GM21360 (cell line): ENCODE data around the gene SPATA2L.

Experiments used
- ATAC-seq: cut with Tn5 transposase; IDR thresholded peaks from one replicate; pipeline ENCODE4 v1.9.1; 2021; ENCODE audit warnings: mild to moderate bottlenecking, moderate library complexity; ENCODE audit not compliant: unreplicated experiment

Gene SPATA2L

GRCh38 chr16:89729863-89730593 is 28.5 kb upstream of the SPATA2L start:
- ATAC-seq, result no peak

- no peak for ATAC-seq
Observed at GRCh38 chr16:89729293-89729692, 27.8 kb upstream of the SPATA2L start.

- ATAC-seq, result no peak
Observed at GRCh38 chr16:89727406-89728120, 26.1 kb upstream of the SPATA2L start.

- ATAC-seq, result no peak
Observed at GRCh38 chr16:89723279-89724250, 22.1 kb upstream of the SPATA2L start.

- ATAC-seq, result no peak
Observed at GRCh38 chr16:89722392-89723278, 21.1 kb upstream of the SPATA2L start.

GRCh38 chr16:89721546-89722391 is 20.3 kb upstream of the SPATA2L start:
- peak; percentile 27 for ATAC-seq

GRCh38 chr16:89720813-89721545 is 19.5 kb upstream of the SPATA2L start, which contains the start of the genes VPS9D1 and ZNF276:
Gene VPS9D1 (minus strand): TSS chr16:89720898. CDS start chr16:89720861, 37 bp downstream.
Gene ZNF276 (plus strand): TSS chr16:89721537. CDS start chr16:89721641, 104 bp downstream.
- peak; percentile 46 for ATAC-seq

- ATAC-seq, result peak; percentile 19
Observed at GRCh38 chr16:89720551-89720812, 19.0 kb upstream of the SPATA2L start.

GRCh38 chr16:89717688-89718505 is 16.4 kb upstream of the SPATA2L start:
- ATAC-seq, result no peak

- ATAC-seq, result no peak
Observed at GRCh38 chr16:89716916-89717687, 15.6 kb upstream of the SPATA2L start.

- no peak for ATAC-seq
Observed at GRCh38 chr16:89716493-89716892, 15.0 kb upstream of the SPATA2L start.

- ATAC-seq, result no peak
Observed at GRCh38 chr16:89712274-89712781, 10.8 kb upstream of the SPATA2L start.

- ATAC-seq, result no peak
Observed at GRCh38 chr16:89711601-89712273, 10.2 kb upstream of the SPATA2L start.

GRCh38 chr16:89710709-89711564 is 9.4 kb upstream of the SPATA2L start:
- ATAC-seq, result no peak

GRCh38 chr16:89709716-89710432 is 8.4 kb upstream of the SPATA2L start:
- no peak for ATAC-seq
